GM23338 (cell line): Measurements from ENCODE around the gene SDC1. TPM values are rescaled to one million over a fixed set of nuclear protein-coding genes. Genes with fewer than 3 reads are reported as not detected.

Source experiments
- ETS1 ChIP-seq: IDR thresholded peaks from 2 replicates; pipeline ENCODE4 v1.6.1; 2016; ENCODE audit warnings: antibody characterized with exemption
- POLR2AphosphoS5 ChIP-seq: IDR thresholded peaks from 2 replicates; pipeline ENCODE4 v1.6.1; 2016; ENCODE audit warnings: antibody characterized with exemption, low read depth
- polyA plus RNA-seq: library from polyadenylated mRNA; unstranded; fragments of >200 nt; fragmentation: Nextera tagmentation; extraction: Ambion mirVana; gene quantifications from 2 replicates; pipeline ENCODE4 v1.2.1, GENCODE V29; 2016
- small RNA-seq: library from RNA; depleted of rRNA; stranded (forward); fragments of <200 nt; gene quantifications from one replicate; pipeline ENCODE3, GENCODE V24; 2014; ENCODE audit warnings: low replicate concordance
- total RNA-seq: library from RNA; depleted of rRNA; stranded (reverse); fragments of >200 nt; shearing (Covaris generic); gene quantifications from 2 replicates; pipeline ENCODE4 v1.2.3, GENCODE V29; 2014; rRNA removed
- TF ChIP-seq, protein P1 (sequence below): fragments of 250-450 bp; sonication (Bioruptor Pico); IDR thresholded peaks from 2 replicates; pipeline ENCODE4 v1.5.0; 2020; ENCODE audit warnings: mild to moderate bottlenecking, moderate library complexity

The SDC1 gene
- total and polyA plus RNA-seq, 2 experiments from 2014 or later, result 16.6 to 43.0 TPM

DNA sequence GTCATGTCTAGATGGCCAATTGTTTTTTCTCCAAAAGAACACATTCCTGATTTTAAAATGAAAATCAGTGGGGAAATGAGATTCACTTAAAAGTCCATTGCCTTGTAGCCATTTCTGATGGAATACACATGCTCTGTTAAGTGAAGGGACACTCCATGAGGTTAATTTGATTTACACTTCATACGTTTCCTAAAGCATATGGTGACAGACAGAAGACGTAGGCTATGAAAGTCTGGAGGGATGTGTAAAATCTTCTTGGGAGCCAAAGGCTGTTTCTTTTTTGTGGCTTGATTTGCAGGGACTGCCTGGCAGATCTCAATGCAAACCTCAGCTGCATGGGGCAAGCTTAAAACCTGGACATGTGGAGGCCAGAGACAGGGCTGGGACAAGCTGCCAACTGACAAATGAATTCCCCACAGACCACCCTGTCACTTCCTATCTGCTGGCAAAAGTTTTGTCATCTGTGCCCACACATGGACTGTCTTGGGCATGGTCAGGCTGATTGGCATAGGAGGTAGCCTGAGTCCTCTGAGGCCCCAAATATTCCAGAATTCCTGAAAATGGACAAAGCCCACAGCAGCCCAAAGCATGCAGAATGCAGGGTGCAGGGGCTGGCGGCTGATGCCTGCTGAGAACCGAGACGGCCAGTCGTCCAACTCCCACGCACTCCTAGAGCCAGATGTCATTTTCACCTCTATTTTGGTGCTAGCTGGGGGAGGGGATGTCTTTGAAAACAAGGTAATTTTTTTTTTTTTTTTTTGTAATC is 73.9 kb downstream of the SDC1 start (continued):
- TF ChIP-seq, protein P1, sequence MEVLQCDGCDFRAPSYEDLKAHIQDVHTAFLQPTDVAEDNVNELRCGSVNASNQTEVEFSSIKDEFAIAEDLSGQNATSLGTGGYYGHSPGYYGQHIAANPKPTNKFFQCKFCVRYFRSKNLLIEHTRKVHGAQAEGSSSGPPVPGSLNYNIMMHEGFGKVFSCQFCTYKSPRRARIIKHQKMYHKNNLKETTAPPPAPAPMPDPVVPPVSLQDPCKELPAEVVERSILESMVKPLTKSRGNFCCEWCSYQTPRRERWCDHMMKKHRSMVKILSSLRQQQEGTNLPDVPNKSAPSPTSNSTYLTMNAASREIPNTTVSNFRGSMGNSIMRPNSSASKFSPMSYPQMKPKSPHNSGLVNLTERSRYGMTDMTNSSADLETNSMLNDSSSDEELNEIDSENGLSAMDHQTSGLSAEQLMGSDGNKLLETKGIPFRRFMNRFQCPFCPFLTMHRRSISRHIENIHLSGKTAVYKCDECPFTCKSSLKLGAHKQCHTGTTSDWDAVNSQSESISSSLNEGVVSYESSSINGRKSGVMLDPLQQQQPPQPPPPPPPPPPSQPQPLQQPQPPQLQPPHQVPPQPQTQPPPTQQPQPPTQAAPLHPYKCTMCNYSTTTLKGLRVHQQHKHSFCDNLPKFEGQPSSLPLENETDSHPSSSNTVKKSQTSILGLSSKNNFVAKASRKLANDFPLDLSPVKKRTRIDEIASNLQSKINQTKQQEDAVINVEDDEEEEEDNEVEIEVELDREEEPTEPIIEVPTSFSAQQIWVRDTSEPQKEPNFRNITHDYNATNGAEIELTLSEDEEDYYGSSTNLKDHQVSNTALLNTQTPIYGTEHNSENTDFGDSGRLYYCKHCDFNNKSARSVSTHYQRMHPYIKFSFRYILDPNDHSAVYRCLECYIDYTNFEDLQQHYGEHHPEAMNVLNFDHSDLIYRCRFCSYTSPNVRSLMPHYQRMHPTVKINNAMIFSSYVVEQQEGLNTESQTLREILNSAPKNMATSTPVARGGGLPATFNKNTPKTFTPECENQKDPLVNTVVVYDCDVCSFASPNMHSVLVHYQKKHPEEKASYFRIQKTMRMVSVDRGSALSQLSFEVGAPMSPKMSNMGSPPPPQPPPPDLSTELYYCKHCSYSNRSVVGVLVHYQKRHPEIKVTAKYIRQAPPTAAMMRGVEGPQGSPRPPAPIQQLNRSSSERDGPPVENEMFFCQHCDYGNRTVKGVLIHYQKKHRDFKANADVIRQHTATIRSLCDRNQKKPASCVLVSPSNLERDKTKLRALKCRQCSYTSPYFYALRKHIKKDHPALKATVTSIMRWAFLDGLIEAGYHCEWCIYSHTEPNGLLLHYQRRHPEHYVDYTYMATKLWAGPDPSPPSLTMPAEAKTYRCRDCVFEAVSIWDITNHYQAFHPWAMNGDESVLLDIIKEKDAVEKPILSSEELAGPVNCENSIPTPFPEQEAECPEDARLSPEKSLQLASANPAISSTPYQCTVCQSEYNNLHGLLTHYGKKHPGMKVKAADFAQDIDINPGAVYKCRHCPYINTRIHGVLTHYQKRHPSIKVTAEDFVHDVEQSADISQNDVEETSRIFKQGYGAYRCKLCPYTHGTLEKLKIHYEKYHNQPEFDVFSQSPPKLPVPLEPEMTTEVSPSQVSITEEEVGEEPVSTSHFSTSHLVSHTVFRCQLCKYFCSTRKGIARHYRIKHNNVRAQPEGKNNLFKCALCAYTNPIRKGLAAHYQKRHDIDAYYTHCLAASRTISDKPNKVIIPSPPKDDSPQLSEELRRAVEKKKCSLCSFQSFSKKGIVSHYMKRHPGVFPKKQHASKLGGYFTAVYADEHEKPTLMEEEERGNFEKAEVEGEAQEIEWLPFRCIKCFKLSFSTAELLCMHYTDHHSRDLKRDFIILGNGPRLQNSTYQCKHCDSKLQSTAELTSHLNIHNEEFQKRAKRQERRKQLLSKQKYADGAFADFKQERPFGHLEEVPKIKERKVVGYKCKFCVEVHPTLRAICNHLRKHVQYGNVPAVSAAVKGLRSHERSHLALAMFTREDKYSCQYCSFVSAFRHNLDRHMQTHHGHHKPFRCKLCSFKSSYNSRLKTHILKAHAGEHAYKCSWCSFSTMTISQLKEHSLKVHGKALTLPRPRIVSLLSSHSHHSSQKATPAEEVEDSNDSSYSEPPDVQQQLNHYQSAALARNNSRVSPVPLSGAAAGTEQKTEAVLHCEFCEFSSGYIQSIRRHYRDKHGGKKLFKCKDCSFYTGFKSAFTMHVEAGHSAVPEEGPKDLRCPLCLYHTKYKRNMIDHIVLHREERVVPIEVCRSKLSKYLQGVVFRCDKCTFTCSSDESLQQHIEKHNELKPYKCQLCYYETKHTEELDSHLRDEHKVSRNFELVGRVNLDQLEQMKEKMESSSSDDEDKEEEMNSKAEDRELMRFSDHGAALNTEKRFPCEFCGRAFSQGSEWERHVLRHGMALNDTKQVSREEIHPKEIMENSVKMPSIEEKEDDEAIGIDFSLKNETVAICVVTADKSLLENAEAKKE (CRISPR knock-in tag), result no peak
- TF ChIP-seq ETS1 (no peak), POLR2AphosphoS5 (no peak)

Small RNA genes lying within 50 kb of the gene (small RNA-seq; reads per million reads assigned to genes)
- gene RN7SL140P (not detected), gene RNU6-961P (not detected), gene RNU7-113P (not detected)

Other genes starting within 250 kb of the SDC1 start
- 20.0 and 24.2 TPM in 2 replicates for gene WDR35, start 235.0 kb downstream of the SDC1 start, total RNA-seq
- 5.3 TPM in 2 replicates for gene WDR35, start 235.0 kb downstream of the SDC1 start, polyA plus RNA-seq
- gene MATN3, start 212.5 kb downstream of the SDC1 start, total RNA-seq, result 6.4 and 7.0 TPM in 2 replicates
- 4.4 and 4.6 TPM in 2 replicates for gene MATN3, start 212.5 kb downstream of the SDC1 start, polyA plus RNA-seq
- gene LAPTM4A, start 173.5 kb downstream of the SDC1 start, total RNA-seq, result 123 and 157 TPM in 2 replicates
- gene LAPTM4A, start 173.5 kb downstream of the SDC1 start, polyA plus RNA-seq, result 199 and 214 TPM in 2 replicates
- gene PUM2, start 125.7 kb upstream of the SDC1 start, total RNA-seq, result 84.2 and 94.1 TPM in 2 replicates
- gene PUM2, start 125.7 kb upstream of the SDC1 start, polyA plus RNA-seq, result 27.8 and 29.9 TPM in 2 replicates
- 26.9 and 29.2 TPM in 2 replicates for gene RHOB, start 221.9 kb upstream of the SDC1 start, total RNA-seq
- 5.5 and 6.6 TPM in 2 replicates for gene RHOB, start 221.9 kb upstream of the SDC1 start, polyA plus RNA-seq